Endothelial cell of umbilical vein (primary cell): Measurements from ENCODE around the gene RAB28. TPM values are rescaled to one million over a fixed set of nuclear protein-coding genes. Genes with fewer than 3 reads are reported as not detected.

Experiments used
- BruUV-seq: library from RNA; stranded (reverse); fragments of 400-500 nt; replicated peaks from 2 replicates; lab custom pipeline; 2021; lab: Mats Ljungman, UMichigan
- CTCF ChIA-PET: fragments of 300-600, 350-600 bp; sonication (Branson Sonifier 250); formaldehyde crosslinking; loops from one replicate; lab custom pipeline; 2021; ENCODE audit warnings: antibody characterized with exemption, inconsistent platforms; lab: Charles Lee
- POLR2A ChIA-PET: fragments of 300-600, 350-600 bp; sonication (Branson Sonifier 250); formaldehyde crosslinking; loops from one replicate; lab custom pipeline; 2021; ENCODE audit warnings: antibody characterized with exemption, inconsistent platforms; lab: Charles Lee
- DNase-seq: peaks from one replicate; pipeline ENCODE4 v3.0.0-alpha.2; 2011; ENCODE audit warnings: low read depth, low spot score
- FAIRE-seq: peaks from 2 replicates; lab custom pipeline; 2011; peaks lifted over from hg19 to GRCh38; lab: Jason Lieb, UNC
- H2AFZ ChIP-seq: 2 replicates; pipeline ENCODE4 v1.6.0; 2012; ENCODE audit warnings: low read depth, low read length, control low read depth, inconsistent platforms
- H3K27ac ChIP-seq: 2 replicates; pipeline ENCODE4 v1.5.1; 2011; ENCODE audit warnings: low read depth, mild to moderate bottlenecking, control low read depth, low read length, moderate library complexity; ENCODE audit not compliant: insufficient read depth
- H3K27me3 ChIP-seq, 2 experiments: 2 replicates each; pipeline versions ENCODE4 v1.6.0 to v1.6.1; 2011; ENCODE audit warnings: low read length in 2 of 2, mixed read lengths in 1 of 2; ENCODE audit not compliant: control insufficient read depth in 2 of 2, insufficient read depth in 2 of 2
- H3K36me3 ChIP-seq, 2 experiments: 2 replicates in 1 of 2; 3 replicates in 1 of 2; pipeline ENCODE4 v1.5.1; 2011; ENCODE audit warnings: low read length in 2 of 2, mild to moderate bottlenecking in 1 of 2, moderate library complexity in 1 of 2; ENCODE audit not compliant: control insufficient read depth in 2 of 2, insufficient read depth in 2 of 2; ENCODE audit errors: extremely low read depth in 1 of 2
- H3K4me1 ChIP-seq: 3 replicates; pipeline ENCODE4 v1.5.1; 2011; ENCODE audit warnings: mild to moderate bottlenecking, low read length; ENCODE audit not compliant: control insufficient read depth, insufficient read depth; ENCODE audit errors: extremely low read depth
- H3K4me2 ChIP-seq: 2 replicates; pipeline ENCODE4 v1.6.1; 2011; ENCODE audit warnings: low read length, control low read depth, mixed read lengths; ENCODE audit not compliant: insufficient read depth
- H3K4me3 ChIP-seq, 3 experiments: fragments of 200-600 bp in 1 of 3; sonication (generic), shearing (Covaris generic) in 1 of 3; replicated peaks in 1 of 3; 2 replicates each; pipeline ENCODE4 v1.5.1; 2011 to 2016; ENCODE audit warnings: control low read depth in 3 of 3, low read length in 3 of 3, mild to moderate bottlenecking in 2 of 3, inconsistent platforms in 1 of 3, low read depth in 1 of 3, moderate library complexity in 1 of 3; ENCODE audit not compliant: insufficient read depth in 1 of 3
- H3K79me2 ChIP-seq: 2 replicates; pipeline ENCODE4 v1.6.0; 2012; ENCODE audit warnings: low read length, inconsistent platforms; ENCODE audit not compliant: control insufficient read depth, insufficient read depth
- H3K9ac ChIP-seq: replicated peaks from 2 replicates; pipeline ENCODE3; 2011; ENCODE audit warnings: low read length, control low read depth; ENCODE audit not compliant: insufficient read depth; ENCODE audit errors: extremely low read depth
- H3K9me1 ChIP-seq: replicated peaks from 3 replicates; pipeline ENCODE4 v1.6.0; 2011; ENCODE audit warnings: mild to moderate bottlenecking, low read length; ENCODE audit not compliant: control insufficient read depth, insufficient read depth; ENCODE audit errors: extremely low read depth
- H3K9me3 ChIP-seq: replicated peaks from 2 replicates; pipeline ENCODE4 v1.5.1; 2012; ENCODE audit warnings: low read length, inconsistent platforms; ENCODE audit not compliant: control insufficient read depth, insufficient read depth
- H4K20me1 ChIP-seq: replicated peaks from 2 replicates; pipeline ENCODE3; 2011; ENCODE audit warnings: mild to moderate bottlenecking, low read length; ENCODE audit not compliant: control insufficient read depth, insufficient read depth; ENCODE audit errors: extremely low read depth
- CTCF ChIP-seq, 2 donors: IDR thresholded peaks; 1 replicate in 1 of 2; 2 replicates in 1 of 2; pipeline ENCODE4 v1.5.1; 2011; ENCODE audit warnings: low read length in 2 of 2, mild to moderate bottlenecking in 2 of 2, moderate library complexity in 2 of 2, control low read depth in 1 of 2, inconsistent platforms in 1 of 2, low read depth in 1 of 2; ENCODE audit not compliant: insufficient read depth in 1 of 2; ENCODE audit errors: extremely low read depth in 1 of 2
- EZH2 ChIP-seq: IDR thresholded peaks from 2 replicates; pipeline ENCODE4 v1.6.1; 2012; ENCODE audit warnings: borderline replicate concordance, low read depth, mild to moderate bottlenecking, moderate library complexity, low read length, inconsistent platforms; ENCODE audit not compliant: severe bottlenecking
- FOS ChIP-seq: IDR thresholded peaks from 2 replicates; pipeline ENCODE4 v1.6.1; 2011; ENCODE audit warnings: mild to moderate bottlenecking, low read length, moderate library complexity, borderline replicate concordance; ENCODE audit not compliant: insufficient read depth
- GATA2 ChIP-seq: IDR thresholded peaks from 2 replicates; pipeline ENCODE4 v1.7.0; 2011; ENCODE audit warnings: low read depth, mild to moderate bottlenecking, moderate library complexity, mixed read lengths, low read length; ENCODE audit not compliant: insufficient read length, insufficient read depth
- JUN ChIP-seq: IDR thresholded peaks from 2 replicates; pipeline ENCODE4 v1.6.1; 2011; ENCODE audit warnings: borderline replicate concordance, low read depth; ENCODE audit not compliant: insufficient read length, insufficient read depth
- MYC ChIP-seq: IDR thresholded peaks from one replicate; pipeline ENCODE4 v1.6.1; 2011; ENCODE audit warnings: mild to moderate bottlenecking, low read depth, low read length
- POLR2A ChIP-seq: IDR thresholded peaks from 2 replicates; pipeline ENCODE4 v1.6.1; 2012; ENCODE audit warnings: low read depth, mild to moderate bottlenecking, control low read depth, low read length
- POLR2AphosphoS5 ChIP-seq: IDR thresholded peaks from 2 replicates; pipeline ENCODE4 v1.6.1; 2012; ENCODE audit warnings: low read depth, mild to moderate bottlenecking, control low read depth, low read length, moderate library complexity; ENCODE audit not compliant: insufficient read depth
- dilution Hi-C: fragments of 300-500 bp; cut with MboI; formaldehyde crosslinking; loops from one replicate; pipeline ENCODE4 v1.15.0; 2019; ENCODE audit warnings: low sequenced_read_pairs; ENCODE audit not compliant: extremely low pct_ligation_motif_present
- intact Hi-C: fragments of 100-400 bp; cut with micrococcal nuclease; formaldehyde crosslinking; loops from one replicate; pipeline ENCODE4 v1.10.0; 2022
- polyA plus RNA-seq, 4 experiments: library from polyadenylated mRNA; depleted of rRNA in 3 of 4; stranded (reverse) in 3 of 4; unstranded in 1 of 4; fragments of >200 nt; gene quantifications; 2 replicates each; pipeline versions ENCODE4 v1.2.1 to v1.2.3, GENCODE V29; 2011 to 2012; ENCODE audit warnings: missing spikeins in 1 of 4
- total RNA-seq: library from RNA; stranded (reverse); gene quantifications from 2 replicates; pipeline ENCODE4 v1.2.3, GENCODE V29; 2021
- TF ChIP-seq, protein P1 (sequence below): IDR thresholded peaks from 2 replicates; pipeline ENCODE4 v1.6.1; 2011; ENCODE audit not compliant: insufficient read depth, insufficient read length

Gene RAB28
- total and polyA plus RNA-seq, 2 donors (not counting 3 experiments of a cell fraction or from before 2014, with no cell fraction given) = 13.0 to 13.2 TPM

- TF ChIP-seq POLR2A (no peak), GATA2 (no peak), MYC (no peak), CTCF (IDR thresholded peaks at IDR 0.05; ENCODE audit: extremely low read depth in 1 of 2, insufficient read depth in 1 of 2, low read depth in 1 of 2, low read length in 2 of 2) (no peak), FOS (no peak), POLR2AphosphoS5 (no peak), JUN (no peak), EZH2 (no peak)
- TF ChIP-seq, protein P1, sequence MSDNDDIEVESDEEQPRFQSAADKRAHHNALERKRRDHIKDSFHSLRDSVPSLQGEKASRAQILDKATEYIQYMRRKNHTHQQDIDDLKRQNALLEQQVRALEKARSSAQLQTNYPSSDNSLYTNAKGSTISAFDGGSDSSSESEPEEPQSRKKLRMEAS = no peak
- H3K4me2 ChIP-seq = no peak overlapping the region
- no peaks in the 10 kb centered on the region for H4K20me1 ChIP-seq
- no peaks in the 10 kb centered on the region for H3K4me1 ChIP-seq
- H3K79me2 ChIP-seq = no peaks in the 10 kb centered on the region
- H3K36me3 ChIP-seq = peaks cover 0 to 6% of the 10 kb centered on the region in 2 experiments
- intact Hi-C loops = no loop called here
- no peak overlapping the region for H3K9ac ChIP-seq
- DNase-seq (no peak), FAIRE-seq (no peak)
- H3K9me1 ChIP-seq = no peaks in the 10 kb centered on the region
- BruUV-seq = no TSS peak
- no peaks in the 10 kb centered on the region for H3K9me3 ChIP-seq
- no peak overlapping the region for H3K4me3 ChIP-seq
- dilution Hi-C loops = no loop called here
- H3K27ac ChIP-seq = no peak overlapping the region
- ChIA-PET POLR2A (no interaction called here), CTCF (no interaction called here)
- H3K27me3 ChIP-seq = no peaks in the 10 kb centered on the region
- no peak overlapping the region for H2AFZ ChIP-seq
These were observed 31.1 kb downstream of the RAB28 start for GRCh38 chr4:13452927-13453579.
